ENCODE data around the gene CNOT9.

CNOT9 gene

DNA sequence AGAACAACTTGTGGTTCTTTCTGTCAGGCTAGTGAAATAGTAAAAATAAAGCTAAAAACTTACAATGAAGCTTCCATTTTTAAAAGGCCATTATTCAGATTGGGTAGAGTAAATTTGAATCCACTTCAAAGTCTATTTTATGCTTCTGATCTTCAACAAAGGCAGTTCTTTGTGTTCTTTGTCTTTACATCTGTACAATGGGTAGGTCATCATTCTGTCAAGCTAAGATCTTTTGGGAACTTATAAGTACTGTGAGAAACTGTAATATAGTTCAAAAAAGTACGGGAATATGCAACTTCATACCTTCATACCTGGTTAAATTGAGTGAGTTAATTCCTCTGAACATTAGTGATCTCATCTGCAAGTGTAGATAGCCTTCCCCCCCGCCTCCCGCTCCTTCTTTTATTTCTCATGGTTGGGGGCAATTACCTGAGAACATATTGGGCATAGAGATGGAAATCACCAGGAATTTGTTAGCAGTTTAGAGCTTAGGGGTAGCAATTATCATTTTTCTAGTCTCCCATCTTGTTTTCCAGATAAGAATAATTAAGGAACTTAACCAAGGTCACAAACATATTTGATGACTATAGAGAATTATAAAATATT lies 9.7 kb downstream of the CNOT9 start:
- H3K4me1 ChIP-seq, result peaks cover 0 to 6% (median 2%) of the 10 kb centered on the region in 4 donors
- no peak overlapping the region for H3K27ac ChIP-seq
- no peak for DNase-seq
- H3K36me3 ChIP-seq, result peaks cover 11 to 28% (median 27%) of the 10 kb centered on the region in 3 donors
- intact Hi-C loops (cut with DNase I; ENCODE audit: low total_unique reads), result no loop called here
- H3K4me3 ChIP-seq, result no peak overlapping the region
- no peaks in the 10 kb centered on the region for H3K27me3 ChIP-seq
- TF ChIP-seq, protein P1, sequence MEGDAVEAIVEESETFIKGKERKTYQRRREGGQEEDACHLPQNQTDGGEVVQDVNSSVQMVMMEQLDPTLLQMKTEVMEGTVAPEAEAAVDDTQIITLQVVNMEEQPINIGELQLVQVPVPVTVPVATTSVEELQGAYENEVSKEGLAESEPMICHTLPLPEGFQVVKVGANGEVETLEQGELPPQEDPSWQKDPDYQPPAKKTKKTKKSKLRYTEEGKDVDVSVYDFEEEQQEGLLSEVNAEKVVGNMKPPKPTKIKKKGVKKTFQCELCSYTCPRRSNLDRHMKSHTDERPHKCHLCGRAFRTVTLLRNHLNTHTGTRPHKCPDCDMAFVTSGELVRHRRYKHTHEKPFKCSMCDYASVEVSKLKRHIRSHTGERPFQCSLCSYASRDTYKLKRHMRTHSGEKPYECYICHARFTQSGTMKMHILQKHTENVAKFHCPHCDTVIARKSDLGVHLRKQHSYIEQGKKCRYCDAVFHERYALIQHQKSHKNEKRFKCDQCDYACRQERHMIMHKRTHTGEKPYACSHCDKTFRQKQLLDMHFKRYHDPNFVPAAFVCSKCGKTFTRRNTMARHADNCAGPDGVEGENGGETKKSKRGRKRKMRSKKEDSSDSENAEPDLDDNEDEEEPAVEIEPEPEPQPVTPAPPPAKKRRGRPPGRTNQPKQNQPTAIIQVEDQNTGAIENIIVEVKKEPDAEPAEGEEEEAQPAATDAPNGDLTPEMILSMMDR (IDR thresholded peaks at IDR 0.05), result no peak
- no peaks in the 10 kb centered on the region for H3K9me3 ChIP-seq

DNA sequence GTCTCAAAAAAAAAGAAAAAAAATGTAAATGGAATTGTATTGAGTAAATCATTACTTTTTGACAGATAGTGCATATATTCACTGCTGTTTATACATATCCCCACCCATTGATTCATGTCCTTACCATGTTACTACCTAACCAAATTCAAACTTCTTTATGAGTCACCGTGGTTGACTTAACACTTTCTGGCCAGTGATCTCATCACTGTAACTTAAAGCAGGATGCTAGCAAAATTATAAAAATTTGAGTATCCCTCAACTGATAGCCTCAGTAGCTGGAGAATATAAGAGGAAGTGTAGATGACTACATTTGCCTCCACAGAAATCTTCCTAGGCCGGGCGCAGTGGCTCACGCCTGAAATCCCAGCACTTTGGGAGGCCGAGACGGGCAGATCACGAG lies 13.4 kb downstream of the CNOT9 start:
- H3K4me1 ChIP-seq, result peaks cover 0 to 6% (median 2%) of the 10 kb centered on the region in 4 donors
- H3K9me3 ChIP-seq, result no peaks in the 10 kb centered on the region
- H3K27ac ChIP-seq, result no peak overlapping the region
- no peak for DNase-seq
- H3K4me3 ChIP-seq, result no peak overlapping the region
- peaks cover 43 to 59% (median 48%) of the 10 kb centered on the region in 3 donors for H3K36me3 ChIP-seq
- intact Hi-C loops (cut with DNase I; ENCODE audit: low total_unique reads), result no loop called here
- TF ChIP-seq, protein P1 (IDR thresholded peaks at IDR 0.05), result no peak
- no peaks in the 10 kb centered on the region for H3K27me3 ChIP-seq

DNA sequence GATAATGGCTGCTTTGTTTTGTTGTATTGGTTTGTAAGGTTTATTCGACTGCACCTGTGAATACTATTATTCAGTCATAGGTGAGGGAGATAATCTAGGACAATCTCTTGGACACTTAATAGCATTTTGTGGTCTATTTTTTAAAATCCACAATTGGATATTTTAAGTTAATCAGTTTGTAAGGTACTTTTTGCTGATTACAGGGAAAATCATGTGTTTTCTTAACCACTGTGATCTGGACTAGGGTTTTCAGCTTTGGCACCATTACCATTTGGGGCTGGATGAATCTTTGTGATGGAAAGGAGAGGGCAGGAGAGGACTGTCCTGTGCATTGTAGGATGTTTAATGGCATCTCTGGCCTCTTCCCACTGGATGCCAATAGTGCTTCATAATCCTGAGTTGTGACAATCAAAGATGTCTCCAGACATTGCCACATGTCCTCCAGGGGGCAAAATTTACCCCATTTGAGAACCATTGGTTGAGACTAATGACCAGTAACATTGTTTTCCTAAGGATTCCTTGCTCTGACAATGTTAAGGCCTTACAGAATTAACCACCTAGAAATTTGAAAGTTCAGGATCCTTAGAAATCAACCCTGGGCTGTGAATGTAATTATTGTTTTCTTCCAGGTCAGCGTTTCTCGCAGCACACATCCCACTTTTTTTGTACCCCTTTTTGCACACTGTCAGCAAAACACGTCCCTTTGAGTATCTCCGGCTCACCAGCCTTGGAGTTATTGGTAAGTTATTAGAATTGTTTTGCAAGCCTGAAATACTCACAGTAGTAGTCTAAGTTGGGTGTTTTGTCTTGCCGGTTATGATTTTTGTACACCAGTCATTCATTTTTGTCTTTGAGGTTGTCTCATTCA lies 15.6 kb downstream of the CNOT9 start:
- intact Hi-C loops (cut with DNase I; ENCODE audit: low total_unique reads), result no loop called here
- H3K9me3 ChIP-seq, result no peaks in the 10 kb centered on the region
- H3K27me3 ChIP-seq, result no peaks in the 10 kb centered on the region
- no peak overlapping the region for H3K27ac ChIP-seq
- peaks cover 0 to 4% (median 0%) of the 10 kb centered on the region in 4 donors for H3K4me1 ChIP-seq
- H3K4me3 ChIP-seq, result no peak overlapping the region
- TF ChIP-seq, protein P1 (IDR thresholded peaks at IDR 0.05), result no peak
- H3K36me3 ChIP-seq, result peaks cover 59 to 81% (median 62%) of the 10 kb centered on the region in 3 donors
- no peak for DNase-seq

DNA sequence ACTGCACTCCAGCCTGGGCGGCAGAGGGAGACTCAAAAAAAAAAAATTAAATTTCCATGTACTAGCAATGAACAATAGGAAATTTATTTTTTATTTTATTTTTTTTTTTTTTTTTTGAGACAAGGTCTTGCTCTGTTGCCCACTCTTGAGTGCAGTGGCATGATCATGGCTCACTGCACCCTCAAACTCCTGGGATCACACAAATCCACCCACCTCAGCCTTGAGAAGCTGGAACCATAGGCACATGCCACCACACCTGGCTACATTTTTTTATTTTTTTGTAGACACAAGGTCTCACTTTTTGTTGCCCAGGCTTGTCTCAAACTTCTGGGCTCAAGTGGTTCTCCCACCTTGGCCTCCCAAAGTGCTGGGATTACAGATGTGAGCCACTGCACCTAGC lies 16.9 kb downstream of the CNOT9 start:
- TF ChIP-seq, protein P1 (IDR thresholded peaks at IDR 0.05), result no peak
- H3K27ac ChIP-seq, result no peak overlapping the region
- intact Hi-C loops (cut with DNase I; ENCODE audit: low total_unique reads), result no loop called here
- H3K36me3 ChIP-seq, result peaks cover 70 to 94% (median 75%) of the 10 kb centered on the region in 3 donors
- H3K4me3 ChIP-seq, result no peak overlapping the region
- H3K9me3 ChIP-seq, result no peaks in the 10 kb centered on the region
- no peaks in the 10 kb centered on the region for H3K27me3 ChIP-seq
- no peak for DNase-seq
- no peaks in the 10 kb centered on the region for H3K4me1 ChIP-seq

DNA sequence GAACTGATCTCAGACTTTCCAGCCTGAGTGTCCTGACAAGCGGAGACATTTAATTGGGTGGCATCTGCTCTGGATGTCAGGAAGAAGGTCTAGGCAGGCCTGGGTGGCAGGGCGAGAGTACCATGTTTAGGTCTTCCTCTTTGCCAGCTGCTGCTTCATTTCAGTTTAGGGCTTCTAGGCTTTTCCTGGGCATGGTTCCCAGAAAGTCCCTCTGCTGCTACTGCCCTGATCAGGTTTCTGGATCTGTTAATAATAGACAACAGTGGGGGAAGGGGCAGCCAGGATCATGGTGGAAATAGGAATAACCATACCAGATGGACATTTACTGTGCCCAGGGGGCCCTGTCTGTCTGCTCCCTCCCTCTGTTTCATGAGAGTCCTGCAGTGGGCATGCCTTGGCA lies 36.8 kb downstream of the CNOT9 start:
- TF ChIP-seq, protein P1 (IDR thresholded peaks at IDR 0.05), result no peak
- Histone ChIP-seq H3K36me3 (no peaks in the 10 kb centered on the region), H3K9me3 (no peaks in the 10 kb centered on the region), H3K4me1 (peaks cover 0 to 24% (median 17%) of the 10 kb centered on the region in 4 donors), H3K27me3 (no peaks in the 10 kb centered on the region), H3K27ac (no peak overlapping the region), H3K4me3 (no peak overlapping the region)
- intact Hi-C loops (cut with DNase I; ENCODE audit: low total_unique reads), result no loop called here
- DNase-seq, result no peak

Data from tibial artery (tissue), 4 donors.